DOHH2 (cell line): ENCODE data around the gene CCDC134.

Experiments used
- H3F3A ChIP-seq: fragments of 200-600 bp; sonication (generic), shearing (Covaris generic); 2 replicates; pipeline ENCODE4 v1.6.0; 2016; ENCODE audit warnings: antibody characterized with exemption, mild to moderate bottlenecking; ENCODE audit not compliant: control insufficient read depth, insufficient read depth
- H3K27ac ChIP-seq: fragments of 200-600 bp; sonication (generic); 2 replicates; pipeline ENCODE4 v1.5.1; 2014; ENCODE audit warnings: low read depth, mild to moderate bottlenecking, low read length, moderate library complexity
- H3K27me3 ChIP-seq: fragments of 200-600 bp; sonication (generic); 2 replicates; pipeline ENCODE4 v1.6.1; 2014; ENCODE audit warnings: mild to moderate bottlenecking, low read length, mixed read lengths; ENCODE audit not compliant: control insufficient read depth
- H3K36me3 ChIP-seq: fragments of 200-600 bp; sonication (generic); 2 replicates; pipeline ENCODE4 v1.6.1; 2014; ENCODE audit warnings: mild to moderate bottlenecking, low read length, moderate library complexity, mixed read lengths; ENCODE audit not compliant: control insufficient read depth
- H3K4me1 ChIP-seq: fragments of 200-600 bp; sonication (generic); 2 replicates; pipeline ENCODE4 v1.6.1; 2014; ENCODE audit warnings: mild to moderate bottlenecking, low read length, mixed read lengths; ENCODE audit not compliant: control insufficient read depth
- H3K4me2 ChIP-seq: fragments of 200-600 bp; sonication (generic); 2 replicates; pipeline ENCODE4 v1.6.0; 2014; ENCODE audit warnings: mild to moderate bottlenecking, low read length, moderate library complexity
- H3K4me3 ChIP-seq: fragments of 200-600 bp; sonication (generic); 2 replicates; pipeline ENCODE4 v1.5.1; 2014; ENCODE audit warnings: mild to moderate bottlenecking, low read length, mixed read lengths
- H3K79me2 ChIP-seq: fragments of 200-600 bp; sonication (generic); 2 replicates; pipeline ENCODE4 v1.6.1; 2014; ENCODE audit warnings: mild to moderate bottlenecking, low read length, mixed read lengths; ENCODE audit not compliant: control insufficient read depth
- H3K9me2 ChIP-seq: fragments of 200-600 bp; sonication (generic); replicated peaks from 2 replicates; pipeline ENCODE4 v1.6.1; 2014; ENCODE audit warnings: mild to moderate bottlenecking, low read length, mixed read lengths; ENCODE audit not compliant: control insufficient read depth
- H3K9me3 ChIP-seq: fragments of 200-600 bp; sonication (generic); 2 replicates; pipeline ENCODE4 v1.6.1; 2014; ENCODE audit warnings: antibody characterized with exemption, low read length, mixed read lengths; ENCODE audit not compliant: control insufficient read depth, insufficient read depth
- H4K20me1 ChIP-seq: fragments of 200-600 bp; sonication (generic); 2 replicates; pipeline ENCODE4 v1.6.0; 2014; ENCODE audit warnings: low read depth, mild to moderate bottlenecking, antibody characterized with exemption, low read length, moderate library complexity; ENCODE audit not compliant: control insufficient read depth, insufficient read depth
- EZH2phosphoT487 ChIP-seq: fragments of 200-600 bp; sonication (generic); IDR thresholded peaks from 2 replicates; pipeline ENCODE4 v1.6.1; 2017; ENCODE audit warnings: borderline replicate concordance, mild to moderate bottlenecking, antibody characterized with exemption, low read length, moderate library complexity, mixed read lengths
- TF ChIP-seq, protein P1 (sequence below): fragments of 200-600 bp; sonication (generic); IDR thresholded peaks from one replicate; pipeline ENCODE4 v1.5.1; 2014; ENCODE audit warnings: antibody characterized with exemption, mild to moderate bottlenecking, low read depth, low read length; ENCODE audit not compliant: poor library complexity, severe bottlenecking

The CCDC134 gene

DNA sequence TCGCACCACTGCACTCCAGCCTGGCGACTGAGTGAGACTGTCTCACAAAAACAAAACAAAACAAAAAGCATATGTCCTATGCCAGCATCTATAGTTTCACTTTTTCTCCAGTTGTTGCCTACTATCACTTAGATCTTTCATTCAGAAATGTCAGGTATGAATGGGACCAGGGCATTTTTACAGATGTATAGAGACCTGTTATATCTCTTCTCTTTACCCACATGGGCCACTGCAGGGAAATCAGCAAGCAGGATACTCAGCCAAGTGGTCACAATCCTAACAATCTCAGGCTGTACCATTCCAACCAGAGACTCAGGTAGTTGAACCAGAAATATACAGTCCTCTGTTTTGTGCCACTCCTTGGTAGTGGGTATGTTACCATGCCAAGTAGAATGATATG is 16.4 kb downstream of the CCDC134 start:
- Histone ChIP-seq H3K27ac (no peak overlapping the region), H3K4me3 (no peak overlapping the region), H3K79me2 (no peaks in the 10 kb centered on the region), H3K4me2 (no peak overlapping the region), H3K9me3 (no peaks in the 10 kb centered on the region), H3K27me3 (no peaks in the 10 kb centered on the region), H3F3A (no peaks in the 10 kb centered on the region), H3K36me3 (peaks cover 25% of the 10 kb centered on the region), H3K4me1 (no peaks in the 10 kb centered on the region), H3K9me2 (no peaks in the 10 kb centered on the region), H4K20me1 (no peaks in the 10 kb centered on the region)
- TF ChIP-seq, protein P1, sequence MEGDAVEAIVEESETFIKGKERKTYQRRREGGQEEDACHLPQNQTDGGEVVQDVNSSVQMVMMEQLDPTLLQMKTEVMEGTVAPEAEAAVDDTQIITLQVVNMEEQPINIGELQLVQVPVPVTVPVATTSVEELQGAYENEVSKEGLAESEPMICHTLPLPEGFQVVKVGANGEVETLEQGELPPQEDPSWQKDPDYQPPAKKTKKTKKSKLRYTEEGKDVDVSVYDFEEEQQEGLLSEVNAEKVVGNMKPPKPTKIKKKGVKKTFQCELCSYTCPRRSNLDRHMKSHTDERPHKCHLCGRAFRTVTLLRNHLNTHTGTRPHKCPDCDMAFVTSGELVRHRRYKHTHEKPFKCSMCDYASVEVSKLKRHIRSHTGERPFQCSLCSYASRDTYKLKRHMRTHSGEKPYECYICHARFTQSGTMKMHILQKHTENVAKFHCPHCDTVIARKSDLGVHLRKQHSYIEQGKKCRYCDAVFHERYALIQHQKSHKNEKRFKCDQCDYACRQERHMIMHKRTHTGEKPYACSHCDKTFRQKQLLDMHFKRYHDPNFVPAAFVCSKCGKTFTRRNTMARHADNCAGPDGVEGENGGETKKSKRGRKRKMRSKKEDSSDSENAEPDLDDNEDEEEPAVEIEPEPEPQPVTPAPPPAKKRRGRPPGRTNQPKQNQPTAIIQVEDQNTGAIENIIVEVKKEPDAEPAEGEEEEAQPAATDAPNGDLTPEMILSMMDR: no peak
- no peak for TF ChIP-seq EZH2phosphoT487

GRCh38 chr22:41818011-41818410 is 17.5 kb downstream of the CCDC134 start:
- no peaks in the 10 kb centered on the region; the same call in 1 of the 2 replicates for H3F3A ChIP-seq
- peaks cover 24% of the 10 kb centered on the region for H3K36me3 ChIP-seq
- no peaks in the 10 kb centered on the region for H4K20me1 ChIP-seq
- H3K27ac ChIP-seq: no peak overlapping the region
- TF ChIP-seq, protein P1: no peak
- no peak for TF ChIP-seq EZH2phosphoT487
- no peaks in the 10 kb centered on the region for H3K27me3 ChIP-seq
- H3K79me2 ChIP-seq: no peaks in the 10 kb centered on the region
- H3K9me3 ChIP-seq: no peaks in the 10 kb centered on the region
- H3K9me2 ChIP-seq: no peaks in the 10 kb centered on the region
- H3K4me2 ChIP-seq: no peak overlapping the region
- no peak overlapping the region for H3K4me3 ChIP-seq
- H3K4me1 ChIP-seq: peaks cover 3% of the 10 kb centered on the region

- H3K27ac ChIP-seq: no peak overlapping the region
- H3K9me2 ChIP-seq: no peaks in the 10 kb centered on the region
- H3K27me3 ChIP-seq: no peaks in the 10 kb centered on the region
- H3F3A ChIP-seq: no peaks in the 10 kb centered on the region; the same call in 1 of the 2 replicates
- no peak overlapping the region for H3K4me2 ChIP-seq
- no peaks in the 10 kb centered on the region for H3K9me3 ChIP-seq
- no peak for TF ChIP-seq EZH2phosphoT487
- TF ChIP-seq, protein P1: no peak
- no peaks in the 10 kb centered on the region for H4K20me1 ChIP-seq
- H3K4me3 ChIP-seq: no peak overlapping the region
- H3K4me1 ChIP-seq: peaks cover 4% of the 10 kb centered on the region
- H3K79me2 ChIP-seq: no peaks in the 10 kb centered on the region
- H3K36me3 ChIP-seq: peaks cover 23% of the 10 kb centered on the region
These were observed 18.1 kb downstream of the CCDC134 start for GRCh38 chr22:41818596-41818995.
